ENCODE measurements around the gene TCIRG1.

The TCIRG1 gene

GRCh38 chr11:68051191-68052136 lies 12.6 kb downstream of the TCIRG1 start:
- no peak for DNase-seq (ENCODE audit: low read depth in 2 of 2)

DNA sequence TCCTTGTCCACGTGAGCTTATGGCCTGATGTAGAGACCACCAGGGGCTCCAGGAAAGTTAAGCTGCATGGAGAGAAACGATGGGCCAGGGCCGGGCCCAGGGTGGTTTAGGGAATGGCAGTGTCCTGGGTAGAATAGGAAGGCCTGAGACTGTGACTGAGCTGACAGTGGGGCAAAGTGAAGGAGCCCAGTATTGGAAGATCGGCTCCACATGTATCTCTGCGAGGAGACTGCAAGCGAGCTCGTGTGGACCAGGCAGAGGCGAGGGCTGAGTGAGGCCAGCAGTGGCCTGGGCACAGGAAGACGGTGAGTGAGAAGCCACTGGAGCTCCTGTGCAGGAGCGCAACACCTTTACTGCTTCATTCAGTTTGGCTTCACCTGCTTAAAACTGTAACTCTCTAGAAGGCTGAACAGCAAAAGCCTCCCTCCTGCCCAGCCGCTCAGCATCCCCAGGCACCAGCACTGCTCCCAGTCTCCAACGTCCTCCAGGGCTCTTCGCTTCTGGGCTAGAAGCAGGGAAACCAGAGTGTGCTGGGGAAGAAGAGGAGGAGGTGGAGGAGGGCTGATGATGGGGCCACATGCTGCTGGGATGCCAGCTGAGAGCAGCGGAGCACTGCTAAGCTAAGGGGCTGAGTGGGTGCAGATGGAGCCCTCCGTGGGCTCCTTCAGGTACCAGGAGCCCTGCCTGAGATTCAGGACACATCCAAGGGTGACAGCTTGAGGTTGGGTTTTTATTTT lies 13.5 kb downstream of the TCIRG1 start:
- DNase-seq (ENCODE audit: low read depth in 2 of 2), result no peak

GRCh38 chr11:68053117-68053516 lies 14.3 kb downstream of the TCIRG1 start:
- DNase-seq (ENCODE audit: low read depth in 2 of 2), result no peak

- no peak for DNase-seq (ENCODE audit: low read depth in 2 of 2)
These were observed 15.4 kb downstream of the TCIRG1 start for GRCh38 chr11:68053981-68054812.

GRCh38 chr11:68056317-68057285 lies 17.8 kb downstream of the TCIRG1 start:
- no peak for DNase-seq (ENCODE audit: low read depth in 2 of 2)

- DNase-seq (ENCODE audit: low read depth in 2 of 2), result no peak
These were observed 19.0 kb downstream of the TCIRG1 start for GRCh38 chr11:68057807-68058206.

DNA sequence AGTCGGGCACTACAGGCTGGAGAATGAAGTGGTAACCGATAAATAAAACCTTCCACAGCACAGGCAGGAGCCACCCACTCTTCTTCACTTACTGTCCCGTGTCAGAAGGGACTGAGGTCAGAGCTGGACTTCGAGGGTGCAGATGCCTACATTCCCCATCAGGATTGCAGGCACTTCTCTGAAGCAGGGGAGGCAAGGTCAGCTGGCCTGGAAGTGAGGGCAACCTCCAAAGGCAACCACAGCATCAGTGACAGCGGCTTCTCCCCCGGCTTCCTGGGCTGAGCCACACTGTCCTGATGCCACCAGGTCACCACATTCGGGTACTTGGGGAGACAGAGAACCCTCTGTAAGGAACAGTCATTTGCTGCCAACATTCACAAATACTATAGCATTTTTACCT lies 22.7 kb downstream of the TCIRG1 start:
- no peak for DNase-seq (ENCODE audit: low read depth in 2 of 2)

DNA sequence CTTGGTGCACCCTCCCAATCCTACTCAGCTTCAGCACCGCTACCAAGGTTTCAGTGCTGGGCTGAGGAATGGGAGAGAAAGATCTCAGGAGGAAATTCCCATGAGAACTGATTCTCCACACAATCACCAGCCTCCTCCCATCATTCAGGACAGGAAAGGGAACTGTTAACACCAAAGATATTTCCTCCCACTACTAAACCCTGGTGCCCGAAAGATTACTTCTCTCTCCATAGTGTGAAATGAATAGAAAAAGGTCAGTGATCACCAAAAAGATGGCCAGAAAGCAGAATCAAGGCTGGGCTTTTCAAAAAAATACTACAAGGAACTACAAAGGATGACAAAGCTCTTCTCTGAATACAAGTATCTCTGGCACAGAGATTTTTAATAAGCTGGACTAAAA lies 26.1 kb downstream of the TCIRG1 start:
- no peak for DNase-seq (ENCODE audit: low read depth in 2 of 2)

GRCh38 chr11:68065841-68066240 lies 27.0 kb downstream of the TCIRG1 start:
- no peak for DNase-seq (ENCODE audit: low read depth in 2 of 2)

- DNase-seq (ENCODE audit: low read depth in 2 of 2), result no peak
These were observed 27.9 kb downstream of the TCIRG1 start for GRCh38 chr11:68066742-68067141.

- no peak for DNase-seq (ENCODE audit: low read depth in 2 of 2)
These were observed 29.2 kb downstream of the TCIRG1 start for GRCh38 chr11:68067991-68068390.

- no peak for DNase-seq (ENCODE audit: low read depth in 2 of 2)
These were observed 32.6 kb downstream of the TCIRG1 start for GRCh38 chr11:68071281-68072048.

- no peak for DNase-seq (ENCODE audit: low read depth in 2 of 2)
These were observed 35.9 kb downstream of the TCIRG1 start for GRCh38 chr11:68074584-68075352.

GRCh38 chr11:68076371-68077042 lies 37.7 kb downstream of the TCIRG1 start:
- DNase-seq (ENCODE audit: low read depth in 2 of 2), result no peak

- DNase-seq (ENCODE audit: low read depth in 2 of 2), result no peak
These were observed 39.1 kb downstream of the TCIRG1 start for GRCh38 chr11:68077617-68078582.

GRCh38 chr11:68080860-68081259 lies 42.0 kb downstream of the TCIRG1 start:
- DNase-seq (ENCODE audit: low read depth in 2 of 2), result no peak

- DNase-seq (ENCODE audit: low read depth in 2 of 2), result no peak
These were observed 42.9 kb downstream of the TCIRG1 start for GRCh38 chr11:68081691-68082090.

DNA sequence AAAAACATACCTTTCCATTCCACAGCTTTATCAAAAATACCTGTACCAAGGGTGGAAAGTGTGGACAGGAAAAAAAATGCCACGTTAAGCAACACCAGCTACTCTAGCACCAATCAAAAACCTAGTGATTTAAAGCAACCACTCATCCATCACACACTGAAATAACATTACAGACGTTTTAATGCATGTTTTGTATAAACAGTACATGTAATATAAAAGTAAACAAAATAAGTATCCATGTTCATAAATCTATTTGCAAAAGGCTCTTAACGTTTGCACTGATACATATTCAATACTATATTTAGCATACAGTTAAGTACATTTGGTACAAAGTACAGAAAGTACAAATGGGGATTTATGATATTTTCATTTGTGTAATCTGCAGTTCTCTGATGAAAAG lies 43.7 kb downstream of the TCIRG1 start:
- DNase-seq (ENCODE audit: low read depth in 2 of 2), result no peak

Data from stimulated activated CD4-positive, alpha-beta T cell treated with anti-CD3 and anti-CD28 coated beads, Interleukin-15, amount 100 ng/mL, for 48 hours (primary cell).